HEK293T (cell line): Measurements from ENCODE around the gene SIDT2.

Experiments used
- CTCF ChIA-PET: fragments of 350-600 bp; formaldehyde crosslinking; extraction: SDS; loops from one replicate; lab custom pipeline; 2021; ENCODE audit warnings: antibody characterized with exemption, inconsistent platforms; lab: Yijun Ruan, JAX
- POLR2A ChIA-PET: fragments of 350-600 bp; formaldehyde crosslinking; extraction: SDS; loops from one replicate; lab custom pipeline; 2020; ENCODE audit warnings: antibody characterized with exemption, inconsistent platforms; lab: Yijun Ruan, JAX
- DNase-seq: peaks from one replicate; pipeline ENCODE4 v3.0.0; 2012; ENCODE audit warnings: mixed read lengths; ENCODE audit errors: extremely low spot score
- ARNT ChIP-seq: fragments of 450-650 bp; IDR thresholded peaks from 2 replicates; pipeline ENCODE4 v1.6.1; 2017; ENCODE audit warnings: mild to moderate bottlenecking
- BHLHE40 ChIP-seq: fragments of 450-650 bp; IDR thresholded peaks from 2 replicates; pipeline ENCODE4 v1.6.1; 2016; ENCODE audit warnings: mild to moderate bottlenecking, moderate library complexity, borderline replicate concordance
- CTBP1 ChIP-seq: fragments of 450-650 bp; IDR thresholded peaks from 2 replicates; pipeline ENCODE4 v1.6.1; 2016; ENCODE audit warnings: borderline replicate concordance
- ELF4 ChIP-seq: fragments of 450-650 bp; IDR thresholded peaks from 2 replicates; pipeline ENCODE4 v1.6.1; 2017; ENCODE audit warnings: antibody characterized with exemption
- FOXA1 ChIP-seq: fragments of 450-650 bp; IDR thresholded peaks from 2 replicates; pipeline ENCODE4 v1.6.1; 2016; ENCODE audit warnings: mild to moderate bottlenecking
- FOXK2 ChIP-seq: fragments of 450-650 bp; IDR thresholded peaks from 2 replicates; pipeline ENCODE4 v1.6.1; 2016; ENCODE audit warnings: mild to moderate bottlenecking
- FOXM1 ChIP-seq: fragments of 450-650 bp; IDR thresholded peaks from 2 replicates; pipeline ENCODE4 v1.6.1; 2017; ENCODE audit warnings: mild to moderate bottlenecking, borderline replicate concordance
- HDGF ChIP-seq: fragments of 450-650 bp; IDR thresholded peaks from 2 replicates; pipeline ENCODE4 v1.6.1; 2017; ENCODE audit warnings: antibody characterized with exemption, borderline replicate concordance
- L3MBTL2 ChIP-seq: fragments of 450-650 bp; conservative IDR thresholded peaks from 2 replicates; pipeline ENCODE4 v1.6.1; 2016; ENCODE audit warnings: mild to moderate bottlenecking
- LEF1 ChIP-seq: fragments of 450-650 bp; IDR thresholded peaks from 2 replicates; pipeline ENCODE4 v1.6.1; 2017; ENCODE audit warnings: mild to moderate bottlenecking, borderline replicate concordance
- NFRKB ChIP-seq: fragments of 450-650 bp; IDR thresholded peaks from 2 replicates; pipeline ENCODE4 v1.6.1; 2016; ENCODE audit warnings: mild to moderate bottlenecking, moderate library complexity
- SP1 ChIP-seq: fragments of 450-650 bp; IDR thresholded peaks from 2 replicates; pipeline ENCODE4 v1.6.1; 2017
- SUZ12 ChIP-seq: fragments of 450-650 bp; IDR thresholded peaks from 2 replicates; pipeline ENCODE4 v1.6.1; 2016; ENCODE audit warnings: mild to moderate bottlenecking
- TARDBP ChIP-seq: fragments of 450-650 bp; IDR thresholded peaks from 2 replicates; pipeline ENCODE4 v1.6.1; 2016
- ZNF384 ChIP-seq: fragments of 450-650 bp; IDR thresholded peaks from 2 replicates; pipeline ENCODE4 v1.6.1; 2016
- TF ChIP-seq, protein P1 (sequence below): fragments of 450-650 bp; IDR thresholded peaks from 2 replicates; pipeline ENCODE4 v1.6.1; 2016

The SIDT2 gene

DNA sequence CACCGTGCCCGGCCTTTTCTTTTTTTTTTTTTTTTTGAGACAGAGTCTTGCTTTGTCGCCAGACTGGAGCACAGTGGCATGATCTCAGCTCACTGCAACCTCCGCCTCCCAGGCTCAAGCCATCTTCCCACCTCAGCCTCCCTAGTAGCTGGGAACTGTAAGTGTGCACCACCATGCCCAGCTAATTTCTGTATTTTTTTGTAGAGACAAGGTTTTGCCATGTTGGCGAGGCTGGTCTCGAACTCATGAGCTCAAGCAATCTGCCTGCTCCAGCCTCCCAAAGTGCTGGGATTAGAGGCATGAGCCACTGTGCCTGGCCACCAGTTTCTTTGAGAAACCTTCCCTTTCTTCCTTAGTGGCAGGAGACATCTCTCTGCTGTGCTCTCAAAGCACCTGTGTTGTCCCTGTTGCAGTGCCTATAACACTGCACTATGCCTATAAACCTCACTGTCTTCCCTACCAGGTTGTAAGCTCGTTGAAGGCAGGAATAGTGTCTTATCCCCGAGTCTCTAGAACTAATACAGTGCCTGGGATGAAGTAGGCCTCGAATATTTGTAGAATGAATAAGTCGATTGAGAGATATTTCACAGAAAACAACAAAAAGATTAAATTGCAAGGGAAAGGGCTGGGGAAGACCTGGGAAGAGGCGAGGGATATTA lies 34.3 kb downstream of the SIDT2 start:
- TF ChIP-seq ZNF384 (no peak), FOXA1 (no peak), FOXK2 (no peak), L3MBTL2 (no peak), ELF4 (no peak), HDGF (no peak), FOXM1 (no peak), ARNT (no peak), TARDBP (no peak), SP1 (no peak), SUZ12 (no peak), CTBP1 (no peak), LEF1 (no peak), BHLHE40 (no peak), NFRKB (no peak)
- TF ChIP-seq, protein P1, sequence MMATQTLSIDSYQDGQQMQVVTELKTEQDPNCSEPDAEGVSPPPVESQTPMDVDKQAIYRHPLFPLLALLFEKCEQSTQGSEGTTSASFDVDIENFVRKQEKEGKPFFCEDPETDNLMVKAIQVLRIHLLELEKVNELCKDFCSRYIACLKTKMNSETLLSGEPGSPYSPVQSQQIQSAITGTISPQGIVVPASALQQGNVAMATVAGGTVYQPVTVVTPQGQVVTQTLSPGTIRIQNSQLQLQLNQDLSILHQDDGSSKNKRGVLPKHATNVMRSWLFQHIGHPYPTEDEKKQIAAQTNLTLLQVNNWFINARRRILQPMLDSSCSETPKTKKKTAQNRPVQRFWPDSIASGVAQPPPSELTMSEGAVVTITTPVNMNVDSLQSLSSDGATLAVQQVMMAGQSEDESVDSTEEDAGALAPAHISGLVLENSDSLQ = no peak
- ChIA-PET POLR2A (no interaction called here), CTCF (interaction anchor here (1.7 kb wide), 1 partner anchor 12 kb away, joined by 3 read pairs; no protein-coding TSS in a partner anchor)
- no peak for DNase-seq

DNA sequence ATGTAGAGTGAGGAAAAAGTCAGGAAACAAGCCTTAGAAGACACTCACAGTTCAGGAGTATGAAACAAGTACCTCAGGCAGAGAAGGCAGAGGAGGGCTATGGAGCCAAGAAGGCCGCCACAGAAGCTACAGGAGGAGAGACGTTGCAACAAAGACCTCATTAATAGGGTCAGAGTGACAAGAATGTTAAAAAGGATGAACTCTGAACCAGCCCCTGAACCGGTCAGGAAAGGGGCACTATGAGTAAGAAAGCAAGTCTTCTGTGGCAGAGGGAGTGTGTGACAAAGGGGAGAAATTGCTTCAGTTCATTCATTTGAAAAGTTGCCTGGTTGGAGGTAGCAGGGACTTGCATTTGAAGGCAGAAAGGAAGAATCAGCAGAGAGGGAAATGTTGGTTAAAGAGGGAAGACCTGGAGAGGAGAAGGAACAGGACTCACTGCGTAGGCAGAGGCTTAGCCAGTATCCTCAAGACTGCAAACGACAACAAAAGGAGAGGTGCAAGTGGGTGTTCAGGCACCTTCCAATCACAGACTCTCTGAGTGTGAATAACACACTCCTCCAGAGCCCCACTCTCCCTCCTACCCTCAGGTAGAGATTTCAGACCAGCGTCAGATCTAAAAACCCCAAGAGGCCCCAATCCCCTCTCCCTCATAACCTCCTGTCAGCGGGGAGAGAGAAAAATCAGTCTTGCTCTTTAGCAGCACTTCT lies 36.0 kb downstream of the SIDT2 start:
- POLR2A ChIA-PET = no interaction called here

DNA sequence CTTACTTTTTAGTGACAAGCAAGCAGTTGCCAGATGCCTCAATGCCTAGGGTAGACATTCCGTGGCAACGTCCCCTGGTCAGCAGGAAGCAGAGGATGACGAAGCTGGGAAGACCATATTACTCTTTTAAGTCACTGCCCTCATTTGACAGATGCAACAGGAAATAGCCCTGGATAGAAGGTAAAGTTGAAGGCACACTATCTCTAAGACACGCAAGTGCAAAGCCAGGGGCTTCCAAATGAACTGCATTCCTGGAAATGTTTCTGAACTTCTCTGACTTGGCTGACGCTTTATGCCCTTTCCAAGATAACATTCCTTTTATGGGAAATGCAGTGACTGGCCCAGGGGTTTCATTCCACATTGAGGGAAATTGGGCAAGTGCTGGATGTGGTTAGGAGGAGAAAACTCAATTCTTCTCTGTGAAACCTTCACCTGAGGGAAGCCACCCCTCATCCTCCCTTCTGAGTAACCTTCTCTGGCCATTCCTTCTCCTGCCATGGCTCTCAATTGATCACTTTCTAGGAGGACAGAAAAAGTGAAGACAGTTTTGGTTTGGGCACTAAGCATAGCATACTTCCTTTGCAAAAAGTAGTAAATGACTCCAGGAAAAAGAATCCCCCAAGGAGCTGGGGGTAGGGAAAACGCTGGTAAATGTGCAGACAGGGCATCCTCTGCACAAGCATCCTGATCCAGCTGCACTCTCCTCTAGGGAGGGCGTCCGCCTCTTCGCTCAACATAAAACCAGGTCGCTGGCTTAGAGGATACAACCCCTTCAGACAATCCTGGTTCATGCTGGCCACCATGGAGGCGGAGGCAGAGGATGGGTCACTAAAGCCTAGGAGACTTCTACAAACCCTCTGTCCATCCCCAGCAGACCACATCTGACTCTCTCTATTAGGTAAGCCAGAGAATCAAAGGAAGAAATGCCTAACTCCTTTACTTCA lies 38.9 kb downstream of the SIDT2 start:
- POLR2A ChIA-PET = no interaction called here
- TF ChIP-seq TARDBP (no peak), LEF1 (no peak), BHLHE40 (no peak), FOXM1 (no peak), CTBP1 (no peak), FOXA1 (no peak), ELF4 (no peak), HDGF (no peak)
- CTCF ChIA-PET = interaction anchor here (0.9 kb wide), 1 partner anchor 9 kb away, joined by 3 read pairs; no protein-coding TSS in a partner anchor
- DNase-seq = no peak

More for the DNA sequence above, 36.0 kb downstream of the SIDT2 start:
- DNase-seq = no peak
- CTCF ChIA-PET = interaction anchor here (0.6 kb wide), 1 partner anchor 18 kb away, joined by 3 read pairs; the partner anchor contains the start of gene RNF214
- TF ChIP-seq BHLHE40 (no peak), FOXM1 (no peak), ZNF384 (no peak), SP1 (no peak), TARDBP (no peak), LEF1 (no peak), ARNT (no peak), FOXA1 (no peak), SUZ12 (no peak), L3MBTL2 (no peak), HDGF (no peak), CTBP1 (no peak), NFRKB (no peak), ELF4 (no peak)
- TF ChIP-seq, protein P1 = no peak

DNA sequence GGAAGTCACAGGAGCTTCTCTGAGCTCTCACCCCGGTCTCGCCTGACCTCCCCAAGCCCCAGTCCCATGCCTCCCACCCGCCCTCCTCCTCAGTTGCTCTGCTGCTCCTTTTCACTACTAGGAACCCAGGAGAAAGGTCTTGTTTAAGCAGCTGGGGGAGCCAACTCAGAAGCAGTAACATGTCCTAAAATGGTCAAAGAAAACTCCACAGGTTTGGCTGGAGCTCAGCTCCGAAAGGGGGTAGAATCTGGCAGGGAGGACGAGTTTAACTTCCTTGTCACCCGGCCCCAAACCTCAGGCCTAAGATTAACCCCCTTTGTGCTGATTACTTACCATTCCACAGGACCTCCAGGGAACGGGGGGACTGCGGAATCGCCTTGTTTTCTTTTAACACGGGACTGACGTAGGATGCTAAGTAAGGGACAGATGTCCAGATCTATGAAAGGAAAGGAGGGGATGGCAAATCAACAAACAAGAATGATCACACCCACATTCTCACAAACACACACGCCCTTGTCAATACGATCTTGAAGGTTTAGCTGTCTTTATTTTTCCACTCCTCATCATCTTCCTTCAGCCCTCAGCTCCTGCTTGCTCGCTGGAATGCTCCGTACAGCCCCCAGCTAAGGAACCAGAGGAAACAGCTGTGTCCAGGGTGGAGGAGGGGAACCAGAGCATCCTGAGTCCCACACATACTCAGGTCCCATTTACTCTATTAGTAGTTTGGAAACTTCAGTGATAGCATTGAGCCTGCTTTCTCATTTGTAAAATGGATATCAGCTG lies 39.8 kb downstream of the SIDT2 start:
- ChIA-PET CTCF (interaction anchor here (0.9 kb wide), 1 partner anchor 8 kb away, joined by 3 read pairs; no protein-coding TSS in a partner anchor), POLR2A (no interaction called here)
- no peak for TF ChIP-seq HDGF
- no peak for TF ChIP-seq FOXM1
- no peak for TF ChIP-seq SUZ12
- no peak for TF ChIP-seq TARDBP
- TF ChIP-seq, protein P1 = no peak
- no peak for TF ChIP-seq ELF4
- no peak for TF ChIP-seq LEF1
- DNase-seq = no peak

DNA sequence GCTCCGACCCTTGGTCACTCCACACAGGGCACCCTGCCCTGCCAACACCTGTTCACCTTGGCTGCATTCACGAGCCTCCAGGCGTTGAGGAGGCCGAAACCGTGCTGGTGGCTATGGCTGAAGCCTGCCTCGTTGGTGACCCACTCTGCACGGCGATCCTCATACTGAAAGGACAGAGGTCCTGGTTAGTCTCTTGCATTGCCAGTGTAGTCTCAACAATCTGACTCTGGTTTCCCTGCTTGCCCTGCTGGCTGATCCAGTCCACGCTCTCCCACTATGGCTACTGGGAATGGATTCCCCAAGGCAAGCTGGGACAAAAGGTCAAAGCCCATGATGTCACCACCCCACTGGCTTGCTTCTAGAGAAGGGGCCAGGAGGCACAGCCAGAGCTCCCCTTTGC lies 40.5 kb downstream of the SIDT2 start:
- ChIA-PET CTCF (no interaction called here), POLR2A (no interaction called here)
- TF ChIP-seq SUZ12 = no peak
- TF ChIP-seq HDGF = no peak
- TF ChIP-seq, protein P1 = no peak
- TF ChIP-seq BHLHE40 = no peak
- no peak for TF ChIP-seq FOXM1
- TF ChIP-seq LEF1 = no peak
- TF ChIP-seq CTBP1 = no peak
- no peak for TF ChIP-seq L3MBTL2
- no peak for TF ChIP-seq SP1
- DNase-seq = no peak
